NOMO-1 (cell line): Measurements from ENCODE around the gene RHOBTB3.

Experiments used
- DNase-seq, 2 experiments: peaks; one replicate each; lab custom pipeline; 2025; ENCODE audit not compliant: unreplicated experiment in 2 of 2; lab: John Stamatoyannopoulos, UW

The RHOBTB3 gene

DNA sequence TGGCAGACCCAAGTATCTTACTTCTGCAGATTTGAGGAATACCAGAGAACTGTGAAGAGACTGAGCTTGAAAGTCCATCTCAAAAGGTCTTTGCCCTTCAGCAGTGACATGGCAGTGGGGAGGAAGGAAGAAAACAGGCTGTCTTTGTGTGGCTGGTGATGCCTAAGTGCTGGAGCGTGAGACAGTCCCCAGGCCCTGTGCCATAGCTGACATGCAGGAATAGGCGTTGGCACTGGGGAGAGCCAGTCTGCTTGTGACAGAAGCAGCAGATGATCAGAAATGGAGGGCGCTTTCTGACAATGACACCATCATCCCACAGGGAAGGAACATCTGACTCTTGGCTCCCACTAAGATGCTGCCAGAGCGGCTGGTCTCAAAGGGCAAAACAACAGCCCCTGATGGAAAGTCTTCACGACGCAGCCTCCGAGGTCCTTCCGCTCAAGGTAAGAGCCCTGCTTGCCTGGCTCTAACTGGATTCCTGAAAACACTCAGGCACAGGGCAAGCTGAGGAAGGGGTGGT is 106.9 kb downstream of the RHOBTB3 start:
- DNase-seq = no peak

DNA sequence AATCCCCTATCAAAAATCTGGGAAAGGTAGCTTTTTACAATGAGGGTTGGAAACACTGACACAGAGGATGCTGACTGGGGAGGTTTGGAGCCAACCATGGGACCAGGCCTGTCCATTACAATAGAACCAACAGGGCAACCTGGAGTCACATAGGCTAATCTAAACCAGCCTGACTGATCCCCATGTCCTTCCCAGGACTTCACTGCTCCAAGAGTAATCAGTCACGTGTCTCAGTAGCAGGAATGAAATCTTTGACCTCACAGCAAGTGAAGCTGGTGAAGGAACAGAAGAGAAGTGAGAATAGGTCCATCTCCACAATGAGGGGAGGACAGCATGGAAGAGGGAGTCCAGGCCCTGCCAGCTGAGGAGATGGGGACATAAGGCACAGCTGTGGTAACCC is 107.4 kb downstream of the RHOBTB3 start:
- DNase-seq = no peak

DNA sequence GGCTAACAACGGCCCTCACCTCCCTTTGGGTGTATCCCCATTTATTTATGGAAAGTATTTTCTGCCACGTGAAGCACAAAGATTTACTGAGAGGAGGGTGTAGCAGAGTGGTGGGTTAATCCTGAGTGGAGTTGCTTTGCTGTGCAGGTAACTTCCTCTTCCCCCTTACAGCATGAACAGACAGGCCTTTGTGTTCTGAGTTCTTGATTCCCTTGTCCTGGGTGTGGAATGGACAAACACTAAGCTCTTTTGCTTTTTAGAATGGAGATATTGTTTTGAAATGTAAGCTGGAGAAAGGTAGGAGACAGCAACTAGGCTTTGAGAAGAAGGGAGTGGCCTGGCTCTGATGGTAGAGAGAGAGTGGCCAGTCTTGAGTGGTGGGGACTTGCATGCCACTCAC is 108.5 kb downstream of the RHOBTB3 start:
- DNase-seq = no peak

DNA sequence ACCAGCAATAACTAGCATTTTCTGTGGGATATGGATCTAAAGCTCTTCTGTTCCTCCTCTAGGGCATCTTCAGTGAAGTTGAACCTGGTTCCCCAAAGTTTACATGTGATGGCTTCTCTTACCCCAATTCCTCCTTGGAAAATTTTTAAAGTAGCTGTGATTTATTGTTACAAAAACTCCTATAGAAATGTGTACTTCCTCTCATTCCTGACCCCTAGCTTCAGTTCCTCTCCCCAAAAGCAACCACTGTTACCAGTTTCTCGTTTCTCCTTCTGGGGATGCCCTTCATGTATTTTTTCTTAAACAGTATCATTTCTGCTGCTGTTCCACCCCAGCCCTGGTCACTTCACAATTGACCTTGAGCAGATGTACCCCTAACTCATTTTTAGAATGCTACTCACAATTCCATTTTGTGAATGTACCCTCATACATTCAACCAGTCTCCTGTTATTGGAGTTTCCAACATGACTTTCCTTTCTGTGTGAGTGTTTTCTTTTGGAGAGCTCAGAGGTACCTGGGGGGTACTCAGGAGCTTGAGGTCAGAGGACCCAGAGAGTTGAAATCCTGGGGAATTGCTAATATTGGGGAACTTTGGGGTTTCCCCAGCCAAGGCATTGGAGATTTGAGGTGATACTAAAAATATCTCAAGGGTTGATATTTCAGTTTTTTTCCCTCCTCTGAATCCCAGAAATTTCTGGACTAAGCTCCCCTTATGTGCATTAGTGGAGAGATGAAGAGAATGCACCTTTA is 110.0 kb downstream of the RHOBTB3 start:
- peak; percentile 27 to 44 for DNase-seq

DNA sequence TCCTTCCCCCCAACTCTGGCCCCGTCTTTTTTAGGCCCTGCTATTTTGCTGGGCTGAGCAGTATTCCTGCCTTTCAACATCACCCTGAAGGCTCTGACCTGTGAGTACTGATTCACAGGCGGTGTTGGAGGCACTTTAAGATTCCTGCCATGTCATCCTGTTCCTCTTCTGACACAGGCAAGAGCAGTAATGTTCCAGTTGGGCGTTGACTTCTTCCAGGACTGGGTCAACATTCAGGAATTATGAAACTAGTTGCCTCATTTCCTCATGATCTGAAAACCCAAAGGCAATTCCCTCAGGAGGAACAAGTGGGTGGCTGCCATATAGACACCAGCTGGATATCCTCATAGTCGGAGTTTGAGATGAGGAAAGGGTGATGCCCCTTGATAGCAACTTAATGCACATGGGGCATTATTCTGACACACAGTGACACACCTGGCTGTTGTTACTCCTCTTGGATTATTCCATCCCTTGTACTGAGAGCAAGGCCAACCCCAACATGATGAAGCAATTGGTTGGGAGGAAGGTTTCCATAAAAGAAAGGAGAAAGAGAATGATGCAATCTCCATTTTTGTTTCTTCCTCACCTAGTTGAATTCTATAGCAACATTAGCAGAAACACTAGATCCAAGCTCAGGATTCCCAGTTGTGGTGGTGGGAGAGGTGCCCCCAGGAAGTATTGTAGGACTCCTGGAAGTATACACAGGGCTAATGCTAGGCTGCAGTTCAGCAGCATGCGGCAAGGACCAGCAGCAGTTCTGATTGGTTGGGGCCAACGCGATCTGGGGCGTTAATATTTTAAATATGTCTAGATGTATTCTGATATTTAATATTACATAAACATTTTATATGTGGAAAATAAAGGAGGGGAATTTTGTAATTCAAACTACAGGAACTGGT is 111.0 kb downstream of the RHOBTB3 start:
- no peak for DNase-seq

DNA sequence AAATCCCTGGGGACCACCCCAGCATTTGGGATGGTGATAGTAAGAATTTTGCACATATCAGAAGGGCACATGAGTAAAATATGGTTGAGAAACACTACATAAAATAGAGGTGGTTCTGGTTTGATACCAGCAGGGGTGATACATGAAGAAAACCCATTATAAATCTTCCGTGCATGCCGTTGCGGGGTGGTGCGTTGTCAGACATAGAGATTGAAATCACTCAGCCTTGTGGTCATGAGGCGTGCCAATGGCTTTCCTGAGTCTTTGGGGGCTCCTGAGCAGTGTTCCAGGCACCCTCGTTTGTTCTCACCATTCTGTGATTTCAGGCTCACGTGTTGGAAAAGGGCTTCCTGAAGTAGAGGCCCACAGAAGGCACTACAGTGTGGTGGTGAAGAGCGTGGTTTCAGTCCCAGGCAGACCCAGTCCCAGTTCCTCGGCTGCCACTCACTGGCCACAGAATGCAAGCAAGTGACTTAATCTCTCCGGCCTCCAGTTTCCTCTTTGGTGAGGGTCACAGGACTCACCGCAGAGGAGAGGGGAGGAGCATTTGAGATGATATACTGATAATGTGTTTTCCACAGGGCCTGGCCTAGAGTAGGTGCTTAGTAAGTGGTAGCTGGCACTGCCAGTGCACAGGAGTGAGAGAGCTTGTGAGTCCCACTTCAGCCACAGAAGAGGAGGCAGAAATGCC is 111.9 kb downstream of the RHOBTB3 start:
- DNase-seq = peak; percentile 89 to 91

DNA sequence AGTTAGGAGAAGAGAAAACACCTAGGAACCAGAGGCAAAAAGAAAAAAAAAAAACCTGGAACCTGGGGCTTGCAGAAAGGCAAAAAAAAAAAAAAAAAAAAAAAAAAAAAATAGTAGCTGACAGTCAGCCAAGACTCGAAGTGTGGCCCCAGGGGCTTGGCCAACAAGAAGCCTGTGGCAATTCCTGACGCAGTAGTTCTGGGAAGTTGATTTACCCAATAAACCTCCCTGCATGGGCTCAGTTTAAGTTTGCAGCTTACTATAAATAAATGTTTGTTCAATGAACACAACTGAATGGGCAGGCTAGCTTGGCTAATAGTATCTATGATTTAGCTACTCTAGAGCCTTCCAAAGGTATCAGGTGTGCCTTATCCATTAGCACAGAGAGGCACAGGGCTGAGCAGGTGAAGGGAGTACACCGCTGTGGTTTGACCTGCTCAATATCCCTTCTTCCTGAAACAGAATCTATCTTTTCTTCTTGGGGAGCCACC is 112.6 kb downstream of the RHOBTB3 start:
- no peak for DNase-seq

DNA sequence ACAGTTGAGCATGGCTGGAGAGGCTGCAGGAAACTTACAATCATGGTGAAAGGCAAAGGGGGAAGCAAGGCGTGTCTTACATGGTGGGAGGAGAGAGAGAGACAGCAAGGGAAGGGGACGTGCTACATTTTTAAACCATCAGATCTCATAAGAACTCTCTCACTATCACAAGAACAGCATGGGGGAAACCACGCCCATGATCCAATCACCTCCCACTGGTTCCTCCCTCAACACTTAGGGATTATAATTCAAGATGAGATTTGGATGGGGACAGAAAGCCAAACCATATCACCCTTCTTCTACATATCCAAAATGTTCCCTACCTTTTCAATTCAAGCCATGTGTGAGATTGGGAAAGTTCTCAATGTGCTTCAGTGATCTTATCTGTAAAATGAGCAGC is 114.3 kb downstream of the RHOBTB3 start:
- DNase-seq = no peak
